DMS 273 treated with DMSO at 0.1 percent for 48 hours (cell line): ENCODE data around the gene RHOT1.
"Not testable (repeated sequence)": the region's sequence is repeated elsewhere in the genome, so short reads cannot be mapped to it uniquely, and the experiment has no call there.

Experiments used
- DNase-seq: peaks from one replicate; lab custom pipeline; 2025; lab: John Stamatoyannopoulos, UW

The RHOT1 gene

DNA sequence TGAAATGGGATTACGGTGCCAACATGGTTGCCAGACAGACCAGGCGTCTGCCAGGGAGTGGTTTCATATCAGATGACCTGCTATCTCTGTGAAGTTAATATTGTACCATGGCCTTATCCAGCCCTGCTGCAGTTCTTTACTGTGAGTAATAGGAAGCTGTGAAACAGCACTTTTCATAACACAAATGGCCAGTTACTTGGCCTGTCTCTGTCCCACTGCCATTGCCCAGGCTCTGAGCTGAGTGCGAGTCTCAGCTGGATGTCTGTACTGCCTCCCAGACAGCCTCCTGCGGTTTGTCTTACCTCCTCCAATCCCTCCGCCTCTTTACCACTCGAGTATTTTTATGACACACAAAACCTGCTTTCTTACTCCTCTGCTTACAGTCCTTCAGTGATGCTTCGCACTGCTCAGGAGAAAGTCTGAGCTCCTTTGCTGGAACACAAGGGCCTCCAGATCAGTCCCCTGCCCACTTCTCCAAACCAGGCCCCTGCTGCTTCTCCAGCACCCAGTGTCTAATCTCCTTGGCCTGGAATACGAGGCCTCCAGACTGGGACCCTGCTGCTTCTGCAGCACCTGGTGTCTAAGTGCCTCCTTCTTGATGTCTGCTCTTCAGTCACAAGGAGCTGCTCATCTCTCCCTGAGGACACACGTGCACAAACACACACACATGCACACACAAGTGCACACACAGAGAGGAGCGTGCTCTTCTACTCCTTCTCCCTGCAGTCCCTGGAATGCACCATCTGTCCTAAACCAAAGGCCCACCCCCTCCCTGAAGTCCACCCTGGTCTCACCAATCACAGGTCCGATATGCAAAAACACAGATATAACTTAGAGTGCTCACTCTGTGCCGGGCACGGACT, 17.1 kb upstream of the RHOT1 start:
- no peak for DNase-seq

DNA sequence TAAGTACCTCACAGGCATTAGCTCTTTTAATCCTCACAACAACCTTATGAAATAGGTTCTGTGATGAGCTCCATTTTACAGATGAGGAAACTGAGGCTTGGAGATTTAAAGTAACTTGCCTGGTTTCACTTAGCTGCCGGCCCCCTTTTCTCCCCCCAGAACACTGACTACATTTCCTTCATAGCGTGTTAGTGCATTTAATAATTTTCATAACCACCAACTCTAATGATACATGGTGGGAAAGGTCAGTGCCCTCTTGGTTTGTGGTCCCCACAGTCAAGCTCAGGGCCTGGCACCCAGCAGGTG, 16.5 kb upstream of the RHOT1 start:
- no peak for DNase-seq

DNA sequence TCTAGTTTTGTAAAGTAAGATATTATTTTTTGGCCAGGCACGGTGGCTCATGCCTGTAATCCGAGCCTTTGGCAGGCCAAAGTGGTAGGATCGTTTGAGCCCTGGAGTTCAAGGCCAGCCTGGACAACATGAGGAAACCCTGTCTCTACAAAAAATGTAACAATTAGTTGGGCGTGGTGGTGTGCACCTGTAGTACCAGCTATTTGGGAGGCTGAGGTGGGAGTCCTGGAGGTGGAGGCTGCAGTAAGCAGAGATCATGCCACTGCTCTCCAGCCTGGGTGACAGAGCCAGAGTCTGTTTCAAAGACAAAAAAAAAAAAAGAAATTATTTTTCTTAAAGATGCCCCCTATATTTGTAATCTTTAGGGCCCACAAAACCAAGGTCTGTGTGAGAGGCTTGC, 16.0 kb upstream of the RHOT1 start:
- no peak for DNase-seq

DNA sequence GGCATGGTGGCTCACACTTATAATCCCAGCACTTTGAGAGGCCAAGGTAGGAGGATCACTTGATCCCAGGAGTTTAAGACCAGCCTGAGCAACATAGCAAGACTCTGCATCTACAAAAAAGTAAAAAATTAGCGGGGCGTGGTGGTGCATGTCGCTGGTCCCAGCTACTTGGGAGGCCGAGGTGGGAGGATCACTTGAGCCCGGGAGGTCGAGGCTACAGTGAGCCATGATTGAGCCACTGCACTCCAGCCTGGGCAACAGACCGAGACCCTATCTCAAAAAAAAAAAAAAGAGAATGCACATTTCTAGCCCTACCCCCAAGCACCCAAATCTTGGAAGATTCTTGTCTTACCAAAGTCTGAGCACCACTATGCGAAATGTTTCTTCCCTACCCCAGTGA, 15.6 kb upstream of the RHOT1 start:
- DNase-seq, result no peak

DNA sequence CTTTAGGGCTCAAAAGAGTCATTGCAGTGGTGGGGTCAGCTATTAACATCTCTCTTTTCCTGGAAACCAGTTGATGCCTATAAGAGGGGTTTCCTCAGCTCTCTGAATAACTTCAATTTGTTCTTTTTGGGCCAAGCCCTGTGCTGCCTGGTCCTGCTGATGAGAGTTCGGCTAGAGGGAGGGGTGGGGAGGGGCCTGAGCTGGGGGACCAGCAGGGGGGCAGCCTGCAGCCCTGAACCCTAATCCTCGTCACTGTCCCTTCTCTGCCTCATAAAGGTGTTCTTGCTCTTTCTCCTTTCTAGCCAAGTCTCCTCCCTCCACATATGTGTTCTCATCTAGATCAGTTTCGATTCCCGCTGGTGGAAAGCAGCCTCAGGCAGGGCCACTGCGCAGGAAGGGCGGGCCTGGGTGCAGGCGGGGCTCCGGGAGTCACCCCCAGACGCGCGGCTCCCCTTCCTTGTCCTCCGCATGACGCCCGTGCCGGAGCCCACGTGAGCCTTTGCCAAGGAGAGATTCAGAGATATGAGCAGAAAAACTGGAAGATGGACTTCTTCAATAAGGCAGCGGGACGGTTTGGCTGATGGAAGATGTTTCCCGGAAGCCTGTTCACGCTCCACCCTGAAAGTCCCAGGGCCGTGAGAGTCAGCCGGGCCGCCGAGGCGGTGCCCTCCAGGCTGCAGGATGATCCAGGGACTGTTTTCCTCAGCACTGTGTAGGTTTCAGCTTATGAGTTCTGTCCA, 15.0 kb upstream of the RHOT1 start:
- peak; percentile 45 for DNase-seq

DNA sequence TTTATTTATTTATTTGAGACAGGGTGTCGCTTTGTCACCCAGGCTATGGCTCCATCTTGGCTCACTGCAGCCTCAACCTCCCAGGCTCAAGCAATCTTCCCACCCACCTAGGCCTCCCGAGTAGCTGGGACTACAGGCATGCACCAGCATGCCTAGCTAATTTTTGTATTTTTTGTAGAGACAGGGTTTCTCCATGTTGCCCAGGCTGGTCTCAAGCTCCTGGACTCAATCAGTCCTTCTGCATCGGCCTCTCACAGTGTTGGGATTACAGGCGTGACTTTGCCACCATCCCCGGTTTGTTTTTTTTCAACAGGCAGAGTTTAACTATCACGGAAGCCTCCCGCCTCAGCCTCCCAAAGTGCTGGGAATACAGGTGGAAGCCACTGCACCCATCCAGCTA, 13.8 kb upstream of the RHOT1 start:
- DNase-seq, result not testable (repeated sequence)

DNA sequence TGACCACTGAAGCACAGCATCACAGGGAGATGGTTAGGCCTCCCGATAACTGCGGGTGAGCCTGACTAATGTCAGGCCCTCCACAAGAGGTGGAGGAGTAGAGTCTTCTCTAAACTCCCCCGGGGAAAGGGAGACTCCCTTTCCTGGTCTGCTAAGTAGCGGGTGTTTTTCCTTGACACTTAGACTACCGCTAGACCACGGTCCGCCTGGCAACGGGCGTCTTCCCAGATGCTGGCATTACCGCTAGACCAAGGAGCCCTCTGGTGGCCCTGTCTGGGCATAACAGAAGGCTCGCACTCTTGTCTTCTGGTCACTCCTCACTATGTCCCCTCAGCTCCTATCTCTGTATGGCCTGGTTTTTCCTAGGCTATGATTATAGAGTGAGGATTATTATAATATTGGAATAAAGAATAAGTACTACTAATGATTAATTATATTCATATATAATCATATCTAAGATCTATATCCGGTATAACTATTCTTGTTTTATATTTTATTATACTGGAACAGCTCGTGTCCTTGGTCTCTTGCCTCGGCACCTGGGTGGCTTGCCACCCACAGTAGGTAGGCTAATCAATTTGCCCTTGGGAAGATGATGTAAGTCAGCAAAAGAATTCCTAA, 6.7 kb upstream of the RHOT1 start:
- DNase-seq, result not testable (repeated sequence)

DNA sequence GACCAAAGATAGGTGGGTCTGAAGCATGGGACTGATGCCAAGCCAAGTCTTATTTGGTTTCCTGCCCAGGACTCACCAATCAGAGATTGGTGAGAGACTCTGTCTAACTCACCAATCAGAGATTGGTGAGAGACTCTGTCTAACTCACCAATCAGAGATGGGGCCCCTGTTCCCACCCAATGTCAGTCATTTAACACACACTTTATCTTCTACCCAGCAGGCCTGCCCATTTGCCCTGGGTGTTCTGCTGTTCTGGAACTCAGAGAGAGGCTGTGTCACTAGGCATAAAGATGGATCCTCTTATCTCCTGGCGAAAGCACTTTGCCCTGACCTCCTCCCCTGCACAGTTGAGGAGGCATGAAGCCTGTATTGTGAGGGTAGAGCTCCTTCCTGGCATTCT, 5.4 kb upstream of the RHOT1 start:
- no peak for DNase-seq

DNA sequence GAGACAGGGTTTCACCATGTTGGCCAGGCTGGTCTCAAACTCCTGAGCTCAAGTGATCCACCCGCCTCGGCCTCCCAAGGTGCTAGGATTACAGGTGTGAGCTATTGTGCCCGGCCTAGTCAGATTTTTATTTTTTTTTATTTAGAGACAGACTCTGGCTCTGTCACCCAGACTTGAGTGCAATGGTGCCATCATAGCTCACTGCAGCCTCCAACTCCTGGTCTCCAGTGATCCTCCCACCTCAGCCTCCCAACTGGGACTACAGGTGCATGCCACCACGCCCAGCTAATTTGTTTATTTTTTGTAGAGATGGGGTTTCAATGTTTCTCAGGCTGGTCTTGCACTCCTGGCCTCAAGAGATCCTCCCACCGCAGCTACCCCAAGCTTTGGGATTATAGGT, 2.8 kb upstream of the RHOT1 start:
- DNase-seq, result not testable (repeated sequence)

DNA sequence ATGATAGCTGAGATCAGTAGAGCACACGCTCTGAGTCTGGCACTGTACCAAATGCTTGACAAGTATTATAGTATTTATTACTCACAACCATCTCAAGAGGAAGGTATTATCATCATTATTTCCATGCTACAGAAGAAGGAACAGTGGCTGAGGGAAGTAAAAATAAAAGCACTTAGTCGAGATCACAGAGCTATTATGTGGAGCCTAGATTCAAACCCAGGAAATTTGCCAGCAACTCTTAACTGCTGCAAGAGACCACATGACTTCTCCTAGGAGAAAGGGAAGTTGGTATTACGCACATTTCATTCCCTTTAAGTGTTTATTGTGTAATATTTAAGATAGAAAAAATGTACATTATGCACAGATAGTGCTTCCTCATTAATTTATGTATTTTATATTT, 1.0 kb upstream of the RHOT1 start:
- DNase-seq, result peak; percentile 41

DNA sequence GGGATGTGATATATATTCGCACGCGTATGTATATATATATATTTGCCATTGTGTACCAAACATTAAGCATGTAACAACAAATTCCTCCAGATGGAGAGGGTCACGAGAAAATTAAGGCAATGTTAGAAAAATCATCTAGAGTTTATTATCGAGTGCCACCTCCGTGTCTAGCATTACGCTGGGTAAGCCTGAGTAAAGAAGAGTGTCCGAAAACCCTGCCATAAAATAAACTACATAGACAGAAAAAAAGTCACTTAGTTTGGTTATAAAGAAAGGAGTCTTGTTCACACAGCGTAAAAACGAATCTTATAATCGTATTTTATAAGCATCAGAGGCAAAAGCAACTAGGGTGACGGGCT, 644 bp upstream of the RHOT1 start:
- DNase-seq, result no peak

DNA sequence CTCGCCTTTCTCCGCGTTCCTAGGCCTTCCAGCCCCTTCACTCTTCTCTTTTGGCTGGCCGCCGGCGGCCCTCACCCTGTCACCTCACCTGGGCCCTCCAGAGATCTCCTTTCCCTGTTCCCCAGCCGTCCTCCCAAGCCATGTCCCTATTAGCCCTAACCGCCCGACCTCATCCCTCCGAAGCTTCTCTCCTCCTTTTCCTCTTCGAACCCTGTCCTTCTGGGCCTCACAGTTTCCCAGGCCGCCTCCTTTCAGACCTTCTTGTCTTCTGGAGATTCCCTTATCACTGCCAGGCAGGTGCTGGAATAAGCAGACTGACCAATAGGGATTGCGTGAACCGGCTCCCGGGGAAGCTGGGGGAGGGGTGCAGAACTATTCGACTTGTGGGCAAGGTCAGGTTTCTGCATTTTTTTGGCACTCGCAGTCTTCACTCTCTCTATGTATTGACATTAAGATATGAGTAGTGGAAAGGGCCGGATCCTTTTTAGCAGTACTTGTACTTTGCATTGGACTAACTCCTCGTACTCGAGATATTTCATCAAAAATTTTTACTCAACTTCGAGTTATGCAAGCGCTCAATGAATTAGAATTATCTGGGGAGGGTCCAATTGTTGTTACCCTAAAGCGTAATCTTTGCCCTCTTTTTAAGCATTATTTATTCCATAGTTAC, 690 bp downstream of the RHOT1 start:
- peak; percentile 22 for DNase-seq

DNA sequence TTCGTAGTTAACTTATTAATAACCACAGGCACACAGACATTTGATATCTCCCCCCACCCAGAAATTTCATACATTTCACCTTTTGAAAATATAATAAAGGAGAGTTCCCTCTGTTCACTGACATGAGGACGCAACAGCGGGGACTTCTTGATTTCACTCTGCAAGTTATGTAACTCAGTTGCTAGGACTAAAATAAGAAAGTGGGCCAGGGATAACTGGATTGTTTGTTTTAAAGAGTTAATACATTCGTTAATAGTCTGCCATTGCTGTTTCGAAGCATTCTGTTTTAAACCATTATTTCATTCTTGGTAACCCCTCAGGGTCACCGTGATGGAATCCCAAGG, 1.2 kb downstream of the RHOT1 start:
- no peak for DNase-seq

DNA sequence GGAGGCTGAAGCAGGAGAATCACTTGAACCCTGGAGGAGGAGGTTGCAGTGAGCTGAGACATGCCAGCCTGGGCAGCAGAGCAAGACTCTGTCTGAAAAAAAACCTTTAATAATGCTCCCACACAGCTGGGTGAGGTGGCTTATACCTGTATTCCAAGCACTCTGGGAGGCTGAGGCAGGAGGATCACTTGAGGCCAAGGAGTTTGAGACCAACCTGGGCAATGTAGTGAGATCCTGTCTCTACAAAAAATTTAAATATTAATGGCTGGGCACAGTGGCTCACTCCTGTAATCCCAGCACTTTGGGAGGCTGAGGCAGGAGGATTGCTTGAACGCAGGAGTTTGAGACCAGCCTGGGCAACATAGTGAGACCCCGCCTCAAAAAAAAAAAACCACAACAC, 2.1 kb downstream of the RHOT1 start:
- not testable (repeated sequence) for DNase-seq

DNA sequence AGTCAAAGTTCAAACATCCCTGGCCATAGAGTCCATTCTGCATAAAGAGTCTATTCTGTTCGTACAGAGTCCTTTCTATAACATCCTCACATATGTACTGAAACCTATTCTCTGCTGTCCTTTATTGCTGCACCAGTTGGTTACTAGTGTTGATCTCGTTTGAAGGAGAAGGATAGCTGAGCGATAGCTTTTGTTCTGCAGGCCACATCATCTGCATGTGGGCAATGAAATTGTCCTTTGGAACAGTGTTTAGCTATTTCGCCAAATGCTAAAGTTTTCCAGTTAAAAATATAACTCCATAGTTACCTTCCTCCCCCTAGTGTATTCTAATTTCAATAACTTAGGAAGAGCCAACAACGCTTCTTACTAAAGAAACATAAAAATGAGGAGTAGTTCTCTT, 6.0 kb downstream of the RHOT1 start:
- no peak for DNase-seq

DNA sequence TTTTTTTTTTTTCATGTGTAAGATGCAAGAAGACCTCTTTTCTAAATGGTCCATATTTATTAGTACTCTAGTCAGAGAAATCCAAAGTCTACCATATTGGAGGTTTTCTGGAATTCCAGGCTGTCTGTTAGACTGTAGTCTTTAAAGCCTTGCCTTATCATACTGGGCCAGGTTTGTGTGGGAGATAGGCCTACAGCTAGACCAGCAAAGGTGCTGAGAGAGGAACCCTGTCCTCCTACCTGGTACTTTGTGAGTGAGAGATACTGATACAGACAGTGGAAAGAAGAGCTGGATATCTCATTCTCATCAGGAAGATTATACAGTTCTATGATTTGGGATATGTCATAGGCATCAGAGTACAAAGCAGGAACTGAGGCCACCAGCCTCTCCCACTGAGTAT, 8.1 kb downstream of the RHOT1 start:
- DNase-seq, result no peak

DNA sequence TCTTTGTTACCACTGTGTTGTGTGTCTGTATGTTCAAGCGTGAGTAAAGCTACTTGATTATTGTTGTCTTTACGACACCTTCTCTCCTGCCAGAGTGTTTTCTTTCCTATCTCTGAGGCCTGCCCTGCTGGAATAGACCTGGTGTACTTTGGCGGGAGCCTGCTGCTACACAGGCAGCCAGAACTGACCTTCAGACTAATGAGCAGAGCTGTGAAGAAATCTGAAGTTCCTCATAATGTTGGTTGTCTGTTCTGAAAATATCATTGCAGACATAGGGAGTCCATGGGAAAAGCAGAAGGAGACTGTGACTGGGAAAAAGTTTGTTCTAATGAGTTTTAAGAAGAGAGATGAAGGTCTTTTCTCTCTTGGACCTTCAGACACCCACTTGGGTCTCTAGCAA, 9.8 kb downstream of the RHOT1 start:
- DNase-seq, result no peak

DNA sequence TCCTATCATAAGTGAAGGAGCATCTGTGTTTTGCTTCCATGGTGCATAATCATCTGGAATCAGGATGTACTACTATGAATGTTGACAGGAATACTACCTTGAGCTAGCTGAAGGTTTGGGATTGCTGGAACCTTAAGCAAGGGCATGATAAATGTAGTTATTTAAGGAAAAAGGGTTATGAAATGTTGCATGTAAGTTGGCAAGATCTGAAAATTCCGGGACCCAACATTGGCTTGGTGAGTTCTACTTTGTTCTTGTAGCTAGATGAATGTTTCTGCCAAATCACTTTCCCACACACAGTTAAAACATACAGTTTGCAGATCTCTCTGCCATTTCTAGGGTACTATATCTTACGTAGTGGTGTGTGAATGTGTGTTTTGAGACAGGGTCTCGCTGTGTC, 13.6 kb downstream of the RHOT1 start:
- DNase-seq, result no peak

DNA sequence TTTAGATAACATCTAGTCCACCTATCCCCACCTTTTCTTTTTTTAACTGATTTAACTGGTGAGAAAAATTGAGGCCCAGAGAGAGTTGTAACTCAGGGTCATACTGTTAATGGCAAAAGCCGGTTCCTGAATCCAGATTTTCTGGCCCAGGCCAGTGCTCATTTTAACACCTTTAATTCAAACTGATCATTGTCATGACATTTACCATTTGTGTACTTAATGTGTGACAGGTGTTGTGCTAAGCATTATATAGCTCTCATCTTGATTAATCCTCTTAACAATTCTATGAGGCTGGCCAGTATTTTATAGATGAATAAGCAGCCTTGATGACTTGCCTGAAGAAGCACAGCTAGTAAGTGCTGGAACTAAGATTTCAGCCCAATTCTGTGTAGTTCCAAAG, 14.4 kb downstream of the RHOT1 start:
- DNase-seq, result no peak

DNA sequence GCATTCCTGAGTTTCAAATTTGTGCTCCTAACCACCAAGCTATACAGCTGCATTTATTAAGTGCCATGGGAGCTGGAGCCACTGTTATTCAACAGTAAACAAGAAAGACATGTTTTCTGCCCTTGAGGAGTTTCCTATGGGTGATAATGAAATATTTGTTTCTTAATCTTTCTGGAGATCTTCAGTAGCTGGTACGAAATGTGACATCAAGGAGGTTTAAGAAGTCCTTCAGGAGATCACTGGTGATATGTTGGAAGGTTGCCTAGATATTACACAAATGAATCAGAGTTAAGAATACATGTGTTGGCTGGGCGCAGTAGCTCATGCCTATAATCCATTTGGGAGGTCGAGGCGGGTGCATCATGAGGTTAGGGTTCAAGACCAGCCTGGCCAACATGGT, 14.9 kb downstream of the RHOT1 start:
- DNase-seq, result no peak

DNA sequence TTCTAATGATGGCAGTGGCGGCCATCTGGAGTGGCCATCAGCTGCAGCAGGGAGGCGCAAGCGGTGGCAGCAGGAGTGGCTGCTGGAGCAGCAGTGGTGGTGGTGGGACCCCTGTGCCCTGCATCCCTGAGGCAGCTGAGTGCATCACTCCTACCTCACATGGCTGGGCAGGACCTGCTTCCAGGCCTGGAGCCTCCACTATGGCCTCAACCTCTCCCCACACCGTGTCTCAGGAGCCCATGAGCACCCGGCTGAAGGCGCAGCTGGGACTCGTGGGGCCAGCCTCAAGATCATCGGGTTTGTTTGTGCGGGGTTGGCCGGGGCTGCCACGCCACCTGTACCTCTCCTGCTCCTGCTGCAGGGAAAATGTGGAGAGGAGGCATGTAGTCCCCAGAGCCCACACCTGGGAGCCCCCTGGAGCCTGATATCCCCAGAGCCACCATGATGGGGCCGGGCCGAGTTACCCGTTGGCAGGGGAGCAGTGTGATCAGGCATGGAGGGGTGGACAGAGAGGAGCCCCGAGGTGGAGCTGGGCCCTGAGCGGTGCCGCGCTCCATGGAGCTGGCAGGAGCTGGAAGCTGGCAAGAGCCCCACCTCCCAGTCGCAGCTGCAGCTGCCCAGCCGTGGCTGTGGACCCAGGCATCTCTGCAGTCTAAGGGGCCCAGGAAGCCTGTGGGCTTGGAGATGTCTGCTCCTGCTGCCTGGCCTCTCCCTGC, 16.7 kb downstream of the RHOT1 start:
- DNase-seq, result no peak
